Epidermal melanocyte (primary cell): ENCODE data around the gene THYN1.
"Not testable (repeated sequence)": the region's sequence is repeated elsewhere in the genome, so short reads cannot be mapped to it uniquely, and the experiment has no call there.

Source experiments
- DNase-seq: peaks from one replicate; pipeline ENCODE4 v3.0.0; 2011; ENCODE audit warnings: low spot score; ENCODE audit not compliant: insufficient read length

THYN1 gene

DNA sequence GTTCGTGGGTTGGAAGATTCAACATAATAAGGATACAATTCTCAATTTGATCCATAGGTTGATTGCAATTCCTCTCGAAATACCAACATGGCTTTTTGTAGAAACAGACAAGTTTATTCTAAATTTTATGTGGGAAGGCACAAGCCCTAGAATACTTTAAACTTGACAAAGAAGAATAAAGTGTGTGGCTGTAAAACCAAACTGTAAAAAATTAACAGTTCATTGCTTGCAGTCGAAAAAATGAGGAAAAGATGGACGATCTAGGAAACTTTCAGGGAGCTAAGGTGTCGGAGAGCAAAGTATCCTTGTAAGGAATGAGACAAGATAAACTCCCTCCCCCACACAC, 22.0 kb upstream of the THYN1 start:
- DNase-seq = no peak

DNA sequence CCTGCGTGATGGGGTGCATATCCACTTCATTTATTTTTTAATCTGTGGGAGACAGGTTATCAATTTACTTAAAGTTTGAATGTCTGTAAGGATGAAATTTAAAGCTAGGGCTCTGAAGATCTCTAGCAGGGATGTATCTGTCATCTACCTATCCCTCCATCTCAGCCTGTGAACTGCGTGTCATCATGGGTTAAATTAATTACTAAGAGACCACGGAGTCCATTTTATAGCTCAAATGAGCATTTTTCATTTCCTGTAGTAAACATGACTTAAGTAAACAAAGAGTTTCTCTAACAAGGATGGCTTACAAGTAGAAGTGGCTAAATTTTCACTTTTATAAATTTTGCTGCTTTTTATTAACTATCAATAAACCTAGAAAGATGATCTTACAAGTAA, 20.2 kb upstream of the THYN1 start:
- no peak for DNase-seq

DNA sequence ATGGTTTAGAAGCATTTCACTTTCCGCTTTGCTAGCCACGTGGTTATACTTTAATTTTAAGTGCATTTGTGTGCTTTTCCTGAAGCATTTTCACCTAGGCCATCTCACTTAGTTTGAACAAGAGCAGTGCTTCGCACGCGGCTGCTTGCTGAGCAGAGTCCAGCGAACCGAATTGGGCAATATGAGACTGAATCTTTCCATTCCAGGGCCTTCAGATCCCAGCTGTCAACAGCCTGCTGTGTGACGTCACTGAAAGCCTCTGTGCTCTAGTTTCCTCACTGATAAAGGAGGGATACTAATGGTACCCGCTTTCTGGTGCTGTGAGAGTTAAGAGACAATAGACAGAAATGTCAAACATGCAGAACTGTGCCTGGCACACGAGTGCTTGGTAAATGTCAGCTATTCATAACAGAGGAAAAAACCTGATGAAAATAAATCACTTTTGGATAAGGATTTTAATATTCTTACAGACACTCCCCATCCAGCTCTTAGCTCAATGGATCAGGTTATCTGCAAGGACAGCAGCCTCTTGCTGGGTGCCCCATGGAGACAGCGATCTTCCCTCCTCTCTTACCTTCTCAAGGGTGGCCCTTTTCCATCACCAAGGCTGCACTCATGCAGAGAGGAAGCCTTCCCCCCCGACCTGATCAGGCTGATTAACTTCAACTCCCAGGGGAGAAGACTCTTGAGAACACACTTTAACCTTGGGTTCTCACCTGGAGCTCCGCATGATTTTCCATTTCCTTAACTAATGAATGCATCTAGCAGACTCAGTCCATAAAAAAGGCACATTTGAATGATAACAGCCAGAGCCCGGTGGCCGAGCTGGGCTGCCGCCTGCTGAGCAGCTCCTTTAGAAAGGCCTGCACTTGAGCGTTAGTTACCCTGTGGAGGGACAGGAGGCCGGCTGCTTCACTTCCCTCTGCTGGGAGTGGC, 19.5 kb upstream of the THYN1 start:
- no peak for DNase-seq

DNA sequence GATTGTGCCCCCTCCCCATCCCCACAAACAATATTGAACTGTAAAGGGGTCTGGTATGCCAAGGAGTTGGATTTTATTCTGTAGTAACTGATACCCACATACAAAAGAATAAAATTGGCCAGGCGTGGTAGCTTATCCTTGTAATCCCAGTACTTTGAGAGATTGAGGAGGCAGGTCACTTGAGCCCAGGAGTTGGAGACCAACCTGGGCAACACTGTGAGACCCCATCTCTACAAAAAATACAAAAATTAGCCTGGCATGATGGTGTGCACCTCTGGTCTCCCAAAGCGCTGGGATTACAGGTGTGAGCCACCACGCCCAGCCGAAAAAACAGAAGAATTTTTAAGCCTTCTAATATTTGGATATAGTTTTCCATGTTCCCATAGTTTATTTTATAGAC, 18.8 kb upstream of the THYN1 start:
- no peak for DNase-seq

DNA sequence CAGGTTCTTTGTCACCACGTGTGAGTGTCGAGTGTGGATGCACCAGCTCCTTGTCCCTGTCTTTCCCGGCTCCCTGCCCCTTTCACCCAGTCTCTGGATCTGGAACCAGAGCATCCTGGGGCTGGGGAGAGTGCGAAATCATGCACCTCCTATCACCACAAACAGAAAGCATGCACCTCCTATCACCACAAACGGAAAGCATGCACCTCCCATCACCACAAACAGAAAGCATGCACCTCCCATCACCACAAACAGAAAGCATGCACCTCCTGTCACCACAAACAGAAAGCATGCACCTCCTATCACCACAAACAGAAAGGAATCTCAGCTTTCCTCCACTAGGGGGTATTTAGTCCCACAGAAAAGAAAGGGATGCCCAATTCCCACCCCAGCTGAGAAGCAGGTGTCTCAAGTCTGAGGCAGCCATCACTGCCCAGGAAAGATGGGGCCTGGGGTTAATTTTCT, 17.1 kb upstream of the THYN1 start:
- no peak for DNase-seq

DNA sequence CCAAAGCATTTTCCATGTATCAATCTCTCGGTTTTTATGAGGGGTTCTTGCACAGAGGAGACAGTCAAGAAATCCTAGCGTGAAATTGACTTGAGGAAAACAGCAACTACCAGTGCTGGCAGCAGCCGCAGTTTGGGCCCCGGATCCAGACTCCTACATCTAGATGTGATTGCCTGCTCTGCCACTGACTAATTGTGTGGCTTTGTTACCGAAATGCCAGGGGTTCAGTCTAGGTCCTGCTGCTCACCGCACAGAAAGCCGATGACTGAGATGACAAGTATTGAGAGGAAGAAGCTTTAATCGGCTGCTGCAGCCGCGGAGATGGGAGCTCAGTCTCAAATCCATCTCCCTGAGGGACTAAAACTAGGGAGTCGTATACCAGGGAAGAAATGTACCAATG, 14.8 kb upstream of the THYN1 start:
- no peak for DNase-seq

DNA sequence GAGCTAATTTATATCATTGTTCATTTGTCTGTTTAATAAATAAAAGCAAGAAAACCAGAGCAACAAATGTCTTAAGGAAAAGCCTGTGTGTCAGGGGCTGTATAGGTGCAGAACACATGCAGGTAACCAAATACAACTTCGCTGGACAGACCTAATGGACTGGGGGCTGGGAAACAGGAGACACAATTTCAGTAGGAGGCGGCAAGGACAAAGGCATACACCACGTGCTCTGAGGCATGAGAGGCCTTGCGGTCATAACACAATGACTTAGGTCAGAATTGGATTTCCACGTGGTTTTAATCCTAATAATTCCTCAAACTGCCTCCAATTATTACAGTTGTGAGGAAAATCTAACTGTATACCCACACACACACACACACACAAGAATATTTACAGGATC, 14.3 kb upstream of the THYN1 start:
- DNase-seq = no peak

DNA sequence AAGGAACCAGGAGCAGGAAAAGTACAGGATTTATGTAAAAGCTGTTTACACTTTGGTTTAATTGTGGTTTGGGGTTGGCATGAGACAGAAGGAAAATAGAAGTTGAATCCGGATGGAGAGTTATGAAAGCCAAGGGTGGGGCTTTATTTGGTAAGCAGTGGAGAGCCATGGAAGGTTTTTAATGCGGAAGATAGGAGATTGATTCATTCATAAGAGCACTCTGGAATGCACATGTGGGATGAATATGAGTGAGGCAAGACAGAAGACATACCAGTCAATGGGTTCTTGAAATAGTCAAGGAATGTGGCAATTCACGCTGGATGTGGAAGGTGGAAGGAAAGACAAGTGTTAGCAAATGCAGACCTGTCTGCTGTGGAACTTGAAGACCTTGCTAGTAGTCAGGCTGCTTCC, 13.7 kb upstream of the THYN1 start:
- peak; percentile 65 for DNase-seq

DNA sequence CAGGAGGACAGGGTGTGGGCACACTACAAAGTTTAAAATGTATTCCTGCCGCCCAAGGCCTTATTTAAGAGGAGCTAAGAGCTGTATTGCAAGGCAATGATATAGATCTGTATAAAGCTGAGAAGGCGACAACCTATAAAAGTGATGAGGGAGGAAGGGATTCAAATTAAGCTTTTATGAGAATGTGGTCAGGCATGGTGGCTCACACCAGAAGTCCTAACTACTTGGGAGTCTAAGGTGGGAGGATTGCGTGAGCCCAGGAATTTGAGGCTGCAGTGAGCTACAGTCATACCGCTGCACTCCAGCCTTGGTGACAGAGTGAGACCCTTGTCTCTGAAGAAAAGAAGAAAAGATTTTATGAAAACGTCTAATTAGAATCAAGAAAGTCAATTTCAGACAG, 13.3 kb upstream of the THYN1 start:
- DNase-seq = no peak

DNA sequence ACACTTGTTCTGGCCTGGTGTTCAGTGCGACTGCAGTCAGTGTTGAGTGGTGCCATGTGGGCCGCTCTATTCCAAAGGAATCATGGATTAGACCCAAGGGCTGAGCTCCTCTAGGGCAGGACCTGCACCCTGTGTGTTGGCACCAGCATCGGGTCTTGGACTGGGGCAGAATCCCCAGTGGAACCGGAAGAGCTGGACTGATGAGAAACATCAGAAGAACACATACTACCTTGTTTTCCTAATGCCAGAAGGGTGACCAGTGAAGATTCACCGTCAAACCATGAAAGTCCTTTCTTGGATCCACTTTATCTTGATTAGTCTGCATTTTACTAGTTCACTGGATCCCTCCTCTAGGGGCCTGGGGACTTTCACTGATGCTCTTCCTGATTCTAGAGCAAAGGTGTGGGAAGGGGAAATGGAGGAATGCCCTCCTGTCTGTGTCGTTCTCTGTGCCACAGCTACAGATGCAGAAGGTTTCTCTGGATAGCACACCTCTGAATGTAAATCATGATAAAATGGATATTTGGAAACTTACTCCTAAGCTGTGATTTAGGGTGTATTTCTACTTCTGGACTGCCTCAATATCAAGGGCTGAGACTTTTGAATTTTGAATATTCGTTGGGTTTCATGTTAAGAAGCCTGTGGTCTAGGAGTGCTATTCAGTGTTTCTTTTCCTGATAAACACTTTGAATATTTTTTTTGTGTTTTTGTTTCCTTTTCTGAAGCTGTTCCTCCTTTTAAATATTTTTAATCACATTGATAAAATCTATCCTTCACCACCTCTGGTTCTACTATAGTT, 12.0 kb upstream of the THYN1 start:
- DNase-seq = no peak

DNA sequence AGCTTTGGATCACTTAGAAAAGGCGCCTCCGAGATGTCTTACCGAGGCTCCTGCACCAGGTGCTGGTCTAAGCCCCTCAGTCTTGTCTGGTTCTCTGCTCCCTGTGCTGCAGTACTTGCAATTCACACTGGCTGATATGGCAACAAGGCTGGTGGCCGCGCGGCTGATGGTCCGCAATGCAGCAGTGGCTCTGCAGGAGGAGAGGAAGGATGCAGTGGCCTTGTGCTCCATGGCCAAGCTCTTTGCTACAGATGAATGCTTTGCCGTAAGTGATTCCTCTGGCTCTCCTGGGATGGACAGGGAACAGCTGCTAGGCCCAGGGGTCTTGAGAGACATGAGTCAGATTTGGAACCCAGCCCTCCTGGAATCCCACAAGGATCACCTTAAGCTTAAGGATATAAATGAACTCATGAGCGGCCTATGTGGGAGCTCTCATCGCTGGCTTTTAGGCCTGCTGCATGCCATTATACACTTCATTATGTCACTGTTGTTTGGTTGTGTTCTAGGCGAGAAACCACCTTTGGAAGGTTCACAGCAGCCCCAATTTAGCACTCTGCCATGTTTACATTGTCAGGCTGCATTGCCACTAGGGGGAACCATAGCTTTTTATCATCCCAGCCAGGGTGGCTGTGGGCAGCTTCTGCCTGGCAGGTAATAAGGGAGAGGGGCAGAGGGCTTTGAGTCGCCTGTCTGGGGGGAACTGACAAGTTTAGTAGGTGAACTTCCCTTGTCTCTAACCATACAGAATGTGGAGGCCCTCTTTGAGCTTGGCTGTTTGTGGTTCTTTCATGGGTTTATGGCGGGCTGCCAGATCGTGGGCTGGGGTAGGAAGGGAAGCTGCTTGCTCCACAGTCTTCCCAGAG, 8.7 kb upstream of the THYN1 start:
- no peak for DNase-seq

DNA sequence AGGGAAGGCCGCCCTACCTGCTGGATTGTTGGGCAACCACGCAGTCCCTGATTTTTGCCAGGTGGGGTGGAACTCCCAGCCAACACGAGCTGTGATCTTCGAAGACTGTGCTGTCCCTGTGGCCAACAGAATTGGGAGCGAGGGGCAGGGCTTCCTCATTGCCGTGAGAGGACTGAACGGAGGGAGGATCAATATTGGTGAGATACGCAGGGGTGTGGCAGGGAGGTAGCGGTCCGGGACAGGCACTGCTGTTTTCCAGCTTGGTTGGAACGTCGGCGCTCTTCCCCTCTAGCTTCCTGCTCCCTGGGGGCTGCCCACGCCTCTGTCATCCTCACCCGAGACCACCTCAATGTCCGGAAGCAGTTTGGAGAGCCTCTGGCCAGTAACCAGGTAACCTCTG, 7.8 kb upstream of the THYN1 start:
- DNase-seq = no peak

DNA sequence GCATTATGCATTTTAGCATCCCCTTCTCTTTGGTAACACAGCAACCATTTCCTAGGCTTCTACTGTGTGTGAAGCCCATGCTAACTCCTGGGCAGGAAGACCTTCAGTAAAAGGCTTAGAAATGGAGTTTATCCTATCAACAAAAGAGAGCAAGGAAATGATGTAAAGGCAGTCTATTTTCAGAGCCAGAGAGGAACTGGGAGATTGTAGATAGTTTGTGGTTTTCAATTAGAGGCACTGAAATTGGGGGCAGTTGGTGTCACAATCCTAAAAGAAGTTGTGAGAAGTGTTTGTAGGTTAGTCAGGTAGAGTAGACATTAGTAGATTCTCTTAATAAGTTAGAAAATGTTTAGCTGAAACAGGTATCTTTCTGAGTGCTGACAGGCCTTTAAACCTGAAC, 7.4 kb upstream of the THYN1 start:
- DNase-seq = no peak

DNA sequence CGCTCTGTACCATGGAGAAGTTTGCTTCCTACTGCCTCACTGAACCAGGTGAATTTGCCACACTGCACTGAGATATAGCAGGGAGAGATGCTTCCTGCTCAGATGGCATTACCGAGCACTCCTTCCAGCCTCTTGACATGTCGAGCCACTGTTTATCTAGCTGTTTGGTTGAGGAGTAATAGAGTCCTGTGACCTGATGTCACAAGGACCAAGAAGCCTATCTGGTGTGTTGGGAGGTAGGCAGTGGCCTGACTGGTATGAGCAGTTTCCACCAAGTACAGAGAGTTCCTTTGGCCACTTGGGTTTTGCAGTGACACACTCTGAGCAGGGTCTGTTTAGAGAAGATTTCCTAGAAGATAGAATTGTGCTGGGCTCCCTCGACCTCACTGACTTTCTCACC, 5.4 kb upstream of the THYN1 start:
- no peak for DNase-seq

DNA sequence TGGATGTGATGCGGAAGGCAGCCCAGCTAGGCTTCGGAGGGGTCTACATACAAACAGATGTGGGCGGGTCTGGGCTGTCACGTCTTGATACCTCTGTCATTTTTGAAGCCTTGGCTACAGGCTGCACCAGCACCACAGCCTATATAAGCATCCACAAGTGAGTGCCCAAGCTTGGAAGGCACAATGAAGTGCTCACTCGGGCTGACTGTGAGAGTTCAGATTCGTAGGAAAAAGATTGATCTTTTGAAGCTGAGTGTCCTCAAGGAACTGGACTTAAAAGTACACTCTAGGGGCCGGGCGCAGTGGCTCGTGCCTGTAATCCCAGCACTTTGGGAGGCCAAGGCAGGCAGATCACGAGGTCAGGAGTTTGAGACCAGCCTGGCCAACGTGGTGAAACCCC, 3.9 kb upstream of the THYN1 start:
- no peak for DNase-seq

DNA sequence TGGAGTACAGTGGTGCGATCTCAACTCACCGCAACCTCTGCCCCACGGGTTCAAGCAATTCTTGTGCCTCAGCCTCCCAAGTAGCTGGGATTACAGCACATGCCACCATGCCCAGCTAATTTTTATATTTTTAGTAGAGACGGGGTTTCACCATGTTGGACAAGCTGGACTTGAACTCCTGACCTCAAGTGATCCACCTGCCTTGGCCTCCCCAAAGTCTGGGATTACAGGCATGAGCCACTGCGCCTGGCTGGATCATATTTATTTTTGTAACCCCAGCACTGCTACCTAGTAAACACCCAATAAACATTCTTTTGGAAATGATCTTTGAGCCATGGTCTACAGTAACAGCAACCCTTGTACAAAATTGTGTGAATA, 2.0 kb upstream of the THYN1 start:
- not testable (repeated sequence) for DNase-seq

DNA sequence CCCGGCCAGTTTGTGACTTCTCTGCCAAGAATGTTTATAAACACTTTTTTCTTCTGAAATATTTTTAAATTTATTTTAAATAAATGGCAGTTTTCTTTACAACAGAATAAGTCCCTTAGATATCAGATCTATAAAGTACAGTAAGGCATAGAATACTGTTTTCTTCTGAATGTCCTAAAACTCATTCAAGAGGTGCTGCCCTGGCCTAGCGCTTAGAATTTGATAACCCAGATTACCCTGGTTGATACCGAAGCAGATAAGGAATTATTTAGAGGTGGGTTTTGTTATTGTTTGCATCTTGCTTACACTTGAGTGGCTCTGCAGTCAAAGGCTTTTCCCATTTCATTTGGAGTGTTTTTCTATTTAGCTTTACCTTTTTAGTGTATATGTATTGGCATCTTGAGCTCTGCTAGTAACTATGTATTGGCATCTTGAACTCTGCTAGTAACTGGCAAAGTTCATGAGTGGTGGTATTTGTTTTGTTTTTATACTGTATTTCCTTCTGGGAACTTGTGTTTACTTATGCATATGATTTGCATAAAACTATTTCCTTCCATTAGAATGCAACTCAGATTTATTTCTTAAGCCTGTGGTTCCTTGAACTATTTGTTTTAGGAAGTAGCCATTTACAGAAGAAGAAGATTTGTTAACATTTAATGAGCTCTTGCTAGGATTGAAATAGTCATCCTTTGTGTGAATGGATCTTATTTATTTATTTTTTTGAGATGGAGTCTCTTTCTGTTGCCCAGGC, 1.5 kb upstream of the THYN1 start:
- no peak for DNase-seq

DNA sequence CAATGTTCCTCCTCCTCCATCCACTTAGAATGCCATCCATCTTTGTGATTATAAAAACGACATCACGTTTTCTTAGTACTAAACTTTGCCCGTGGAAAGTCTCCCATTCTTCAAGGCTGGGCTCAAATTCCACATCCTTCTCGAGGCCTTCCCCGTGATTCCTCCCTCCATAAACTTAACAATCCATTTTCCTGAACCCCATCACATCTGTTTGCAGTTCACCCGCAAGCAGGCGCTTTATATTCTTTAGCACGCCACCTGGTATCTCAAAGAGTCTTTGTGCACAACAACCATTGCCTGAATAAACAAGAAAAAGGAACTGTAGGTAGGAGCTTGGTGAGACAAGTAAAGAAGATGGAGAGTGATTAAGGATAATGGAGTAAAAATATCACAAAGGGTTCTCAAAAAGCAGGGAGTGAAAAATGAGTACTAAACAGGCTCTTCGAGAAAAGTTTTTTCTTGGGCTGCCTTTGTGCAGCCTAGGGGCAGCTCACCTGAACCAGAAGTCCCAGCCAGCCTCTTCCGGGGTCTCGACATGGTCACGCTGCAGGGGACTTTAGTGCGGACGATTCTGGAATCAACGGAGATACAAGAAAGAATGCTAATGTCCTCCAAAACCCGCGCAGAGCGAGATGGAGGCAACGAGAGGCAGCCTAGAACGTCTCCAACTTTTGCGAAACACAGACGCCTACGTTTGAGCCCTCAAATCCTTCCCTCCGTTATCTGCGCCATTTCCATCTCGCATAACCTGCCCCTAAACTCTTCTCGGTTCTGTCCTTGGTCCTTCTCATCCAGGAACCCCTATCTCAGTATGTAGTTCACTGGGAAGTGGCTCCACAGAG, 585 bp downstream of the THYN1 start:
- DNase-seq = no peak

DNA sequence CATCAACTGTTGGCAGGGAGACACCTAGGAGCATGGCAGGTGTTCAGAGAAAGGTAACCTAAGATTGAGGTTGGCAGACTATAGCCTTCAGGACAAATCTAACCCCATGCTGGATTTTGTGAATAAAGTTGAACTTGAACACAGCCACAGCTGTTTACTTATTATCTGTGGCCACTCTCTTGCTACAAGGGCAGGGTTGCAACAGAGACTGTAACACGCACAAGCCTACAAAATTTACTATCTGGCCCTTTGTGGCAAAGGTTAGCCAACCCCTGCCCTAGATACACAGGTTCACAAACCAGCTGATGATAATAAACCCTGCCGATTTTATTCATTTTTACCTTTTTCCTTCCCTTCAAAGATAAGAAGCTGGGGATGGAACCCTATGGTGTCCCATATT, 2.5 kb downstream of the THYN1 start:
- no peak for DNase-seq

DNA sequence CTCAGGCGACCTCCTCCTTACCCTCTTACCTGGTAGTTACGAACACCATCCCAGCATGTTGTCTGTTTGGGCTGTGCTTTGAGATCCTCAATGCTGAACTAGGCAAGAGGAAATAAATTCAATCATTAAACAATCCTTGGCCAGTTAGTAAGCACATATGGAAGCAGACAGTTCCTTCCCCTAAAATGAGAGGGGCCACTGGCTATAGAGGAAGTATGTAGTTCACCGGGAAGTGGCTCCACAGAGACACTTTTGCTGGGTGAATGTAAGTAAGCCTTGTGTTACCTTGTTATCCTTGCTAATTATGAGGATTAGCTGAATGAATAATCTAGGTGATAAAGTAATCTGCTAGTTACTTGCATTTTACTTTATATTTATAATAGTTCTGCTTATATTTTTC, 2.9 kb downstream of the THYN1 start:
- no peak for DNase-seq
